Right forelimb (tissue), 1 donor: ENCODE measurements around the gene AUTS2.
"Not testable (repeated sequence)": the region's sequence is repeated elsewhere in the genome, so short reads cannot be mapped to it uniquely, and the experiment has no call there.

ENCODE experiments used
- DNase-seq: peaks from one replicate; pipeline ENCODE4 v3.0.0-alpha.2; 2018

AUTS2 gene

DNA sequence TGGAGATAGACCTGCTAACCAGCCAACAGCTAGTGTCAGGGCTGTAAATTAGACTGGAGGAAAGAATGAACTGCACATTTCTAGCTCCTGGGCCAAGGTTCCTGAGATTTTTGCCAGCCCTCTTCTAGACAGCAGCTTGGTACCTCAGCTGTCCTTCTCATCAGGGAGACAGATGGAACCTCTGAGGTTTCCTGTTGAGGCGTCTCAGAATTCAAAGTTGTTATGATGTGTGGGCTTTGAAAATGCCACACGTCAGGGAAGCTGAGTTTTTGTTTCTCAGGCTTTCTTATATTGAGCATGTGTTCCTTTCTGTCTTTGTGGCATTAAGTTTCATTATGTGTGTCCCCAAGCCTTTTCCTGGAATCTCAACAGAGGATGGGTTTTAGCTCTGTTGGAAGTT is 736.6 kb downstream of the AUTS2 start:
- DNase-seq, result no peak

GRCh38 chr7:70336536-70336935 is 738.3 kb downstream of the AUTS2 start:
- no peak for DNase-seq

DNA sequence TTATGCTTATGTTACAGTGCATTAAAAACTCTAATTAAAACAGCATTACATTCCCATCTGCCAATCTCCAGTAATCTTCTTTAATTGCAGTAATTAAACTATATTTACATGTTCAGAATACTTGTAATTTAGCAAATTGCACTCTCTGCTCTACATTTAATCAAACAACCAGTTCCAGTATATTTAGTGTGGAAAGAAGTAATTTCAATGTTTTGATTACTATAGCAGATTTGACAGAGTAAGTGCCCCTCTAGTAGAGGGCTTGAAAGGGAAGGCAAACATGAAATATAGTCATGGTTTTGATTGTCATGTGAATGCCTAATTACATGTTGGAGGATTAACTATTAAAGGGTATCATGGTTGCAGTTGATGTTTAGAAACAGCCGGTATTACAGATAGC is 739.7 kb downstream of the AUTS2 start:
- DNase-seq, result no peak

DNA sequence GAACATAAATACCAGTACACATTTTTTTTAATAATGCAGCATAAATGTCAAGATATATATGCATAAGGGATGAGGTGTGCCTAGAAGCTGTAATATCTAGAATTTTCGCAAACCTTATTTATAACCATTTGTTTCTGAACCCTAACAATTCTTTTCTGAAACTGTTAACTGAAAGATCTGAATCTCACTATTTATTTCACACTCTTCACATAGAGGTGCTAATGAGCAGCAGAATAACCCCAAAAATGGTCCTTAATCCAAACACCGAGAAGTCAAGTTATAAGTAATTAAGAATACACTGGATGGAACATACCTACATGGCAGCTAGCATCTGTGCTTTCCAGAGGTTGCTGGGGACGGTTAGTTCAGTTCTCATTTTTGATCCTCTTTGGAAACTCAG is 742.0 kb downstream of the AUTS2 start:
- no peak for DNase-seq

DNA sequence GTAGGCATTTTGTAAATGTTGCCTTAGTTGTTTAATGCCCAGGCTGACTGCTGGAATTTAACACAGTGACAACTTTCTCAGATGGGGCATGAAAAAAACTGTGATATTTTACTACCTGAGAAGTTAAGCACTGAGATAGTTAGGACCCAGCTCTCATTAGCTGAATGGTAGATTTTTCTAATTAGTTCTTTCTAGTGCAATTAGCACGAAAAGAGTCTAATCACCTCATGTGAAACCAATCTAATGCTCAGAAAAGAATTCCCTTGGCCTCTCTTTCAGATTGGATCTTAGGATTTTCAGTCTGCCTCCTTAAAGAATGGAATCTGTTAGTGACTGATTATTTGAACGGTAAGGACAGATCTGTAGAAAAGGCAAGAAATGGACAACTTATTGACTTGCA is 743.2 kb downstream of the AUTS2 start:
- no peak for DNase-seq

DNA sequence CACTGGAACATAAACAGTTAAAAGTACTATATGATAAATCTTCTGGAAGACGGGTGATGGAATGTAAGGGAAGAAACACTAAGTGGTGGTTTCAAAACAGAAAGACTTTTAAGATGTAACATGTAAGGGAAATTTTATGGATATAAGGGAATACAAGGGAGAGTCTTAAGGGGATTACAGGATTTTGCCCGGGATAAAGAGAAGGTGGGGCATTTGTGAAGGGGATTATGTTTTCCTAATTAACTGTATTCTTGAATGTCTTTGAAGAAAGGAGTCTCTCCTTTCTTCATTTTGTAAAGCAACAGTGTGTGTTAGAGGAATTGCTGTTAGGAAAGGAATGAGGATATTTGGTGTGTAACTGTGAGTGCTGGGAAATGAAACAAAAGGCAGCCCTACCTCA is 745.2 kb downstream of the AUTS2 start:
- DNase-seq, result no peak

- no peak for DNase-seq
These were observed 746.5 kb downstream of the AUTS2 start for GRCh38 chr7:70344726-70345125.

DNA sequence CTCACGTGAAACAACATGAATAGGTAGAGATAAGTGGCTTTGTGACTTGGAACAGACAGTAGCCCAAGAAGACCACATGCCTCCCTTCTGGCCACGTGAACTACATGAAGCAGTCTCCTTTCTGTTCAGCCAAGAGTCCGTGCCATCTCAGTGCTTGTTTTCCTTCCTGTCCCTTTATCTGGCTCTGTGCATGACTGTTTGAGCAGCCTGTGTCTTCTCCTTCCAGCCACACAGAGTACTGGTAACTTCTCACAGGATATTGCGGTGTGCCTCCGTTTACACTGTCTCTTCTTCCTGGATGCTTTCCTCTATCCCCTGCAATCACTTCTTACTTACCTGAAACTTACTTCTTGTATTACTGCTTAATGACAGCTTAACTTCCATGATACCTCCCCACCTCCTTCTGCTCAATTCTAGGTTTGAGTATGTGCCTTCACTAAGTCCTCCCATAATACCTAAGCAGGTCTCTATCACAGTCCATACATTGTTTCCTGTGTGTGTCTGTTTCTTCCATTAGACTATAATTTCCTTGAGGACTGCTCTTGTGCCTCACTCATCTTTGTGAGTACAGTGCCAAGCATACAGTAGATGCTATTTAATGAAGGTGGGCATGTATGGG is 748.7 kb downstream of the AUTS2 start:
- DNase-seq, result no peak

DNA sequence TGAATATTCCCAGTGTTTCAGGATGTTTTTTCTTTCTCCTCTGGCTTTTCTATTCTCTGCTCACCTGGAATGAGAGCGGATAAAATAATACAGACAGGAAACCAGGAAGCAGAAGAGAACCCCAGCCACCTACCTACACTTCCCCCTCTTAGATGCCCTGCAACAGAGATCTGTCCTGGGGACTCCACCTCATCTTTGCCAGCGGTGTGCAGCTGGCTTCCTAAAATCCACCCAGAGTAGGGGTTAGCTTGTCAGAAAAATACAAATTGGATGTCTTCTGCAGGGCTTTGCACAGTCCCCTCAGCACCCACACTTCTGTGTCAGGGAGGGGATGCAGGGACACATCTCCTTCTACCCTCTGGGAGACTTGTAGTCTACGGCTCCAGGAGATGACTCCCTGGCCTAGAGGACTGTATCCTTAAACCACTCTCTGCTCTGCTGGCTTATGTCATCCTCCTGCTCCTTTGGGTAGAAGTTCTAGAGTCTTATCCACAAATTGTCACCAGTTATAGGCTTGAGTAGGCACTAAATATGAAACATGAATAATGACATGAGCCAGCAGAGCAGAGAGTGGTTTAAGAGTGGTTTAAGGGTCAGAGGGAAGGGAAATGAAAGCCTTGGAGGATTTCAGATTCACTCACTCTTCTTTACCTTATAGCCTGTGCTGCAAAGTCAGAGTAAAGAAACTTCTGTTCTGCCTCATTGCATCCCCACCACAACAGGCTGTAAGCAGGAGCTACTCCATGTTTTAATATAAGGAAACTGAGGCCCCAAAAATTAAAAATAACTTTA is 749.4 kb downstream of the AUTS2 start:
- DNase-seq, result no peak

- DNase-seq, result no peak
These were observed 750.8 kb downstream of the AUTS2 start for GRCh38 chr7:70349031-70349430.

DNA sequence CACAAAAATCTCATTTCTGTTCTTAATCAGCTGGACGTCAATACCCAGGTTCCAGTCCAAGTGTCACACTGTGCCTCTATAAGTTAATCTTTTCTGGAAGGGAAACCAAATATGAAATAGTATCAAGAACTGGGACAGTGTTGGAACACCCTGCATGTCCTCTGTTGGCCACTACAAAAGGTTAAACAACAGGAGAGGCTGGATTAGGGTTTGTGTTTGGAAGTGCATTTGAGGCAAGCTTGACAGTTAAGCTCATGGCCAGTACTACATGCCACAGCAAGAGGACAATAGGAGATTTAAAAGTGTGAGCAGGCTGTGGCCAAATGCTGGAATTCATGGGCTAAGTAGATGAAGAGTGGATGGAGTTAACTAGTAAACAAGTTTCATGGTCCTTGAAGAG is 751.5 kb downstream of the AUTS2 start:
- DNase-seq, result no peak

DNA sequence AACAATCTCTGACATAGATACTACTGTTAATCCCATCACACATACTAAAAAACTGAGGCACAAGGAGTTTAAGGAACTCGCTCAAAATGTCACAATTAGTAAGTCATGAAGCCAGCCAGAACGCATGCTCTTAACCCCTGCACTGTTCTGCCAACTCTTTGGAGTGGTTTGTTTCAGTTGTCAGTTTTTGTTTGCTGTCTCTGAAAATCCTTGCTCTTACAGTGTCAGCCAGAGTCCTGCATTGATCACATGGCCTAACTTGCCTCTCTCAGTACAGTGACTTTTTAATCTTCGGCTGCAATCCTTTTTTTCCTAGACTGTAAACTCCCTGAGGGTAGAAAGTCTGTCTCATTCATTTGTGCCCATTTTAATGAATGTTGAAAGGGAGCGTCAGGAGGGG is 753.8 kb downstream of the AUTS2 start:
- no peak for DNase-seq

- no peak for DNase-seq
These were observed 754.6 kb downstream of the AUTS2 start for GRCh38 chr7:70352906-70353305.

GRCh38 chr7:70353330-70353945 is 755.2 kb downstream of the AUTS2 start:
- DNase-seq, result no peak

GRCh38 chr7:70353946-70354335 is 755.7 kb downstream of the AUTS2 start:
- DNase-seq, result no peak

GRCh38 chr7:70354409-70355169 is 756.3 kb downstream of the AUTS2 start:
- DNase-seq, result no peak

DNA sequence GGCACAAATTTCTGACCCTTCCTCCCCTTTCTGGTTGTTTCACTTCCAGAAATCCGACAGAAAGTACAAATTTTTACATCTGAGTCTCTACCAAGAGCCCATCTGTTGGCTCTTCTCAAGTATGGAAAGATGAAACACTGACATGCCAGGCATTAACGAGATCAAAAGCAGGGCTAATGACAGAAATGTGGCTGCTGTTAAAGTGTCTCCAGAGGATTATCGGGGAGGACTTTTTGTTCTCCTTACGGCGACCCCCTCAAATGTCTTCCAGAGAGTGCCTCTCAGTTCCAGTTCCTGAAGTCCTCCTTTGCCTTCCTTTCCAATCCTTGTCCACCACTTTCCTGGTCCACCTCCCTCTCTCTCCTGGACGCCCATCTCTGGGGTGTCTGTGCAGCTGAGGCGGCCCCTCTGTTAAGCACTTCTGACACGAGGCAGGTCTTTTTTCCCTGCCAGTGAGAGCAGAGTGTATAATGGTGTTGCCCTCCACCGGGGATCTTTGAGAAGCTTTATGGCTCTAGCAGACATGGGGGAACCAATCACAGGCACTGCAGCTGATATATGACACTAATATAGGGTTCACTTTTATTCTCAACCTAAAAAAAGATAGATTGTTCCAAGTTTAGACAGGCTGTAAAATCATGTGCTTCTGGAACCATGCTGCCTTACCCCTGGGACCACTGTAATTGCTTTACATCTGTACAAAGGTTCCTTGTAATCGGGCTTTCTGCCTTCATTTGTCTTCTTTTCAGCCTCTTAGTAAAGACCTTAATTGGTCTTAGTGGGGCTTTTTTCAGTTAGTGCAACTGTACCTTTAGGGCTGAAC is 757.1 kb downstream of the AUTS2 start:
- peak; percentile 58 for DNase-seq

GRCh38 chr7:70356085-70356786 is 758.0 kb downstream of the AUTS2 start:
- peak; percentile 54 for DNase-seq

- peak; percentile 69 for DNase-seq
These were observed 758.6 kb downstream of the AUTS2 start for GRCh38 chr7:70356787-70357328.

DNA sequence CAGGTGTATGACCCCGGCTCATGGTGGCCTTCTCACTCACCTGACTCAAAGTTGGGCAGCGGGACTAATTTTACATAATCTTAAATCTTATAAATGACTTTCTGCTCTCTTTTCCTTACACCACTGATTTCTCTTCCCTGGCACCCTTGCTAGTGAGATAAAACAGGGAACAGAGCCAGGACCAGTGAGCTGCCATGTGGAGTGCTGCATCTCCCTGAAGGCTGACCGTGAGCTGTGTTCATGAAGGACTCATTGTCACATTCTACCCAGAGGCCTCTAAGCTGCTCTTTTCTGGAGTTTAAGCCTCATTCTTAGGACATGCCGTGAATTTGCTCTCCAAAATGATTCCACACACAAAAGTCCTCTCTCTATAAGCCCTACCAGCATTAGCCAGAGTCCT is 762.3 kb downstream of the AUTS2 start:
- DNase-seq, result no peak

DNA sequence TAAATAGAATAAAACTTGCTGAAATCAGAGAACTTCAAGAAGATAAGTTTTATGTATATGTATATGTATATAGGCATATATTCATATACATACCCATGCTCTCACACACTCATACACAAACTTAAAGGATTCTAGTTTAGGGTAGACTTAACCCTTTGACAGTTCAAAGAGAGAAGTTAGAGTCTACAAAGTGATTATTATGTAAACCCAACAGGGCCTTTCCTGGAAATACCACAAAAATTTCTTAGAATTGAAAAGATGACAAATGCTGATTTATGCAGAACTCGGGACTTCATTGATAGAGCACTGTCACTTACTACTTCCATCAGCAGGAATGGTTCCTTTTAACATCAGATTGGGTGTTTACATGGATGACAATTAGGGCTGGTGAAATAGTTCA is 763.5 kb downstream of the AUTS2 start:
- no peak for DNase-seq

DNA sequence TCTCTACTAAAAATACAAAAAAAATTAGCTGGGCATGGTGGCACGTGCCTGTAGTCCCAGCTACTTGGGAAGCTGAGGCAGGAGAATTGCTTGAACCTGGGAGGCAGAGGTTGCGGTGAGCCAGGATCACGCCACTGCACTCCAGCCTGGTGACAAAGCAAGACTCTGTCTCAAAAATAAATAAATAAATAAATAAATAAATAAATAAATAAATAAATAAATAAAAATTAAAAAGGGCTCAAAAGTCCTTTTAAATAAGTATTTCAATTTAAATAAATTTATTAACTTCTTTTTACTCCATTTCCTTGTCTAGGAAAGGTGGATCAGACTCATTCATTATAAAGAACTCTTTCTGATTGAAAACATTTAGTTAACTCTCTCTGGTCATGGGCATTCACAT is 766.1 kb downstream of the AUTS2 start:
- not testable (repeated sequence) for DNase-seq
